Stimulated activated CD4-positive, alpha-beta T cell treated with anti-CD3 and anti-CD28 coated beads, Interleukin-12 subunit alpha, Interleukin-12 subunit beta, amount 100 ng/mL, for 24 hours (primary cell): Measurements from ENCODE around the gene SUN5.

ENCODE experiments used
- DNase-seq, 2 experiments: peaks; one replicate each; pipeline ENCODE4 v3.0.0-alpha.2; 2020; ENCODE audit warnings: low read depth in 2 of 2

SUN5 gene

GRCh38 chr20:33026779-33027759, 22.8 kb upstream of the SUN5 start:
- DNase-seq: no peak

GRCh38 chr20:33026072-33026778, 22.0 kb upstream of the SUN5 start:
- no peak for DNase-seq

- DNase-seq: no peak
Measured at GRCh38 chr20:33025318-33025876, 21.2 kb upstream of the SUN5 start.

GRCh38 chr20:33024609-33025317, 20.5 kb upstream of the SUN5 start:
- no peak for DNase-seq

GRCh38 chr20:33024243-33024560, 20.0 kb upstream of the SUN5 start:
- DNase-seq: no peak

- no peak for DNase-seq
Measured at GRCh38 chr20:33023439-33024242, 19.4 kb upstream of the SUN5 start.

GRCh38 chr20:33022694-33023438, 18.6 kb upstream of the SUN5 start:
- DNase-seq: no peak

- DNase-seq: no peak
Measured at GRCh38 chr20:33022289-33022688, 18.1 kb upstream of the SUN5 start.

GRCh38 chr20:33021879-33022278, 17.6 kb upstream of the SUN5 start:
- DNase-seq: no peak

GRCh38 chr20:33020278-33021161, 16.3 kb upstream of the SUN5 start:
- DNase-seq: no peak

GRCh38 chr20:33019465-33020277, 15.4 kb upstream of the SUN5 start:
- no peak for DNase-seq

GRCh38 chr20:33018169-33018931, 14.1 kb upstream of the SUN5 start:
- no peak for DNase-seq

GRCh38 chr20:33017542-33017941, 13.3 kb upstream of the SUN5 start:
- DNase-seq: no peak

- no peak for DNase-seq
Measured at GRCh38 chr20:33016581-33017109, 12.4 kb upstream of the SUN5 start.

- DNase-seq: no peak
Measured at GRCh38 chr20:33015700-33016580, 11.7 kb upstream of the SUN5 start.

- DNase-seq: no peak
Measured at GRCh38 chr20:33015114-33015484, 10.9 kb upstream of the SUN5 start.
